ENCODE data around the gene SLC4A2. TPM values are rescaled to one million over a fixed set of nuclear protein-coding genes. Genes with fewer than 3 reads are reported as not detected.

Gene SLC4A2
- total RNA-seq, 1 donor from 2014 or later, result 128 TPM

DNA sequence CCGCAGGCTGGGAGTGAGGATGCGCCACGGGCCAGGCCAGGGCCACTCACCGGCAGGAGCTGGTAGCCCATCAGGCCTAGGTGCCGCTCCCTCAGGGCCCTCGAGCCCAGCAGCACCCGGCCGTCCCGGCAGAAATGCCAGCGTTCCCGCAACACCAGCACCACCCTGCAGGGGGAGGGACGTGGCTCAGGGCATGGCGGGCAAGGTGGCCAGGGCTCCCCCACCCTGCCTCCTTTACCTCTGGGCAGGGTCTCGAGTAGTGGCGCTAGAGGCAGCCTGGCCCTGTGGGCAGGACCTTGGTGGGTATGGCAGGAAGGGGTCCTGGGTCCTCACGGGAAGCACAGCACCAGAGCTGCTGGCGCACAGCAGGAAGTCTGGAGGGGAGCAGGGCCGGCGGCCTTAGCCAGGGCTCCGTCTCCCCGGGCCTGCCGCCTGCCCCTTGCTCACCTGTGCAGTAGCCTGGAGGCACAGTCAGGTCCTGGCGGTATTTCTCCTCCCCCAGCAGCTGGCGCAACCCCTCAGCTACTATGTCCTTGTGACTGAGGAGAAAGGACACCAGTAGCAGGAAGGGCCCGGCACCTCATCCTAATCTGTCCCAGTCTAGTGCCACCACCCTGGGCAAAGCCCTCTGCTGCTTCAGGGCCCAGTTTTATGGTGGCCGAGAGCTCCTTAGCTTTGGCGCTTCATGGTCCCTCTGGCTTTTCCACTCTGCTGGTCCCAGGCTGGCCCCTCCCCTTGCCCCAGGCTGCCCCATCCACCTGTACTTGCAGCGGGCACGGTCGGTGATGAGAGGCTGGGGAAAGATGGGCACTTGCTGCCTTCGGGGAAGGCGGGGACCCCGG, 17.7 kb downstream of the SLC4A2 start:
- no peak overlapping the region for H3K27ac Mint-ChIP-seq

DNA sequence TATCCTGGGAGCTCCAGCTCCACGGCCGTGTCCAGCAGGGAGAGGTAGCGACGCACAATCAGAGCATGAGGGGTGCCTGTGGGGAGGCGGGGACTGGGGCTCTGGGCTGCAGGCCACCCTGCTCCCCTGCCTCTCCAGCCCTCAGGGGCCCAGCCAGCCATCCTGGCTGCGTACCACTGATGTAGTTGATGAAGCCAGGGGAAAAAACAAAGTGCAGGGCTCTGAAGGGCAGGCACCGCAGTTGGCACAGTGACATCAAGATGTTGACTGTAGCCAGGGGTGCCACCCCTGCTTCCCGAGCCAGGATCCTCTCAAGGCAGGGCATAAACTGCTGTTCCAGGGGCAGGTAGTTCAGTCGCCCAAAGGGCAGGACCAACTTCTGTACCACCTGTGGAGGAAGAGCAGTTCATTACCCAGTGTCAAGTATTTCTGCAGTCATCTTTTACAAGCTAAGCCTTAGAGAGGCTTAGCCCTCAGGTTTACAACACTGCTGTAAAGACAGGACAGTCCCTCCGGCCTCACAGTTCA, 18.4 kb downstream of the SLC4A2 start:
- intact Hi-C loops (cut with micrococcal nuclease), result no loop called here
- H3K36me3 Mint-ChIP-seq (ENCODE audit: low read depth), result peaks cover 27% of the 10 kb centered on the region
- peaks cover 23% of the 10 kb centered on the region for H3K4me1 Mint-ChIP-seq (ENCODE audit: low read depth)
- H3K4me3 Mint-ChIP-seq, result peak overlapping the region; percentile 81
- DNase-seq (ENCODE audit: low spot score), result no peak
- no peaks in the 10 kb centered on the region for H3K9me3 Mint-ChIP-seq
- H3K27ac Mint-ChIP-seq, result peak overlapping the region; percentile 79
- no peaks in the 10 kb centered on the region for H3K27me3 Mint-ChIP-seq (ENCODE audit: insufficient read depth)

More for the DNA sequence above, 17.7 kb downstream of the SLC4A2 start:
- H3K27me3 Mint-ChIP-seq (ENCODE audit: insufficient read depth), result no peaks in the 10 kb centered on the region
- DNase-seq (ENCODE audit: low spot score), result no peak
- peaks cover 16% of the 10 kb centered on the region for H3K4me1 Mint-ChIP-seq (ENCODE audit: low read depth)
- H3K36me3 Mint-ChIP-seq (ENCODE audit: low read depth), result peaks cover 27% of the 10 kb centered on the region
- no peaks in the 10 kb centered on the region for H3K9me3 Mint-ChIP-seq
- intact Hi-C loops (cut with micrococcal nuclease), result no loop called here
- no peak overlapping the region for H3K4me3 Mint-ChIP-seq

DNA sequence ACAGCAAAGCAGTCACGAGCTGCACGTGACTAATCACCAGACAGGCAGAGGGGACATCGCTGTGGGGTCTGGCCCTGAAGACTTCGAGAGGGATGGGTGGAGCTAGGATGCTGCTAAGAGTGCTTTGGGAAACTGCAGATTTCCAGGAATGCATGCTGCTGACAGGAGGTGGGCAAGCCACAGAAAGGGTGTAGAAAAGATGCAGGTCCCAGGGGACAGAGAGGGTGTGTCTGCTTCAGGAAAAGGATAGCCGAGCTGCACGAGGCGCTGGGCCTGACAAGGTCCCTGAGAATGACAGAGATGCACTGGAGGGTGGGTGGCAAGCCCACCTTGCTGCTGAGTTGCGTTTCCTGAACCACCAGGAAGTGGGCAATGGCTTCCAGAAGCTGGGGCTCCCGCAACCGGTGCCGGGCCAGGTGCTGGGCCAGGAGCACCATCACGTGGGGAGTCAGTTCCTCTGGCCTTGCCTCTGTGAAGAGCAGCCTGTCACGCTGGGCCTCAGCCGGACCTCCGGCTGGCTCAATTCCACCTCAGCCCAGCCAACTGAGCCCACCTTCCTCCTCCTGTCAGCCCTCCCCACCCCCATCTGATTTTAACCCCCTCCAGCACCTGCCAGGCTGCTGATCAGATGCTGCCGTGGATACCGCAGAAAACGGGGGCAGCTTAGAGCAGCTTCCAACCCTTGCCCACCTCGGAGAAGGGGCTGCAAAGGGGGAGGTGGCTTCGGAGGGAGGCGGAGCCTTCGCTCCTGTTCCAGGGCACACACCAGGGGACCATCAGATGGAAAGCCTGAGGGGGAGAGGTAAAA, 19.0 kb downstream of the SLC4A2 start:
- no peaks in the 10 kb centered on the region for H3K9me3 Mint-ChIP-seq
- H3K27me3 Mint-ChIP-seq (ENCODE audit: insufficient read depth), result no peaks in the 10 kb centered on the region
- H3K36me3 Mint-ChIP-seq (ENCODE audit: low read depth), result peaks cover 28% of the 10 kb centered on the region
- intact Hi-C loops (cut with micrococcal nuclease), result no loop called here
- DNase-seq (ENCODE audit: low spot score), result no peak
- H3K4me1 Mint-ChIP-seq (ENCODE audit: low read depth), result peaks cover 26% of the 10 kb centered on the region
- peak overlapping the region; percentile 92 for H3K4me3 Mint-ChIP-seq
- H3K27ac Mint-ChIP-seq, result peak overlapping the region; percentile 79

DNA sequence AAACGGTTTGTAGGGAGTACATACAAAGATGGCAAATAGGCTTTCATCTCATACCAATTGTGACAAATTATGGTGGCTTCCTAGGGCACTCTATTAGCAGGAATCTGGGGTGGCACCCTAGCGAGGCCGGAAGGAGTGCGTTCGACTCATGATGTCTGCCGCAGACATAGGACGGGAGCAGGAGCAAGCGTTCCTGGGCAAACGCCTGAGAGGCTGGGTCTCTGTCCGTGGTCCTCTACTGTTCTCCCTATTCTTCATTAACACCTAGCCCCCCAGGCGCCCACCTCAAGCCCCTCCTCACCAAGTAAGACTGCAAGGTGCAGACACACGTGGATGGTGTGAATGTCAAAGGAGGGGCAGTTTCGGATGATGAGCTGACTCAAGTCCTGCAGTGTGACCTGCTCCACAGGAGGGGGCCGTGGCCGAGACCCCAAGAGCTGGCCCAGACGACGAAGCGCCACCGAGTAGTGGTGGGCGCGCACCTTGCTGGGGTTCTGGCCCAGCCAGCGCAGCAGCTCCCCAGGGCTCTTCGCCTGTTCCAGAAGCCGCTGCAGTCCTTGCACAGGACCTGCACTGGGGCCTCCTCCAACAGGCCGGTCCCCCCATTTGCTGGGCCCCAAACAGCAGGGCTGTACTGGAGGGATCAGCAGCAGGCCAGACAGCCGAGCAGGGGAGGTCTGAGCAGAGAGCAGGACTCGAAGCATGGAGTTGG, 20.0 kb downstream of the SLC4A2 start:
- peaks cover 27% of the 10 kb centered on the region for H3K36me3 Mint-ChIP-seq (ENCODE audit: low read depth)
- H3K4me3 Mint-ChIP-seq, result peak overlapping the region; percentile 92
- H3K27me3 Mint-ChIP-seq (ENCODE audit: insufficient read depth), result peaks cover under 1% of the 10 kb centered on the region
- intact Hi-C loops (cut with micrococcal nuclease), result no loop called here
- peaks cover 32% of the 10 kb centered on the region for H3K4me1 Mint-ChIP-seq (ENCODE audit: low read depth)
- no peaks in the 10 kb centered on the region for H3K9me3 Mint-ChIP-seq
- peak overlapping the region; percentile 88 for H3K27ac Mint-ChIP-seq
- DNase-seq (ENCODE audit: low spot score), result no peak

DNA sequence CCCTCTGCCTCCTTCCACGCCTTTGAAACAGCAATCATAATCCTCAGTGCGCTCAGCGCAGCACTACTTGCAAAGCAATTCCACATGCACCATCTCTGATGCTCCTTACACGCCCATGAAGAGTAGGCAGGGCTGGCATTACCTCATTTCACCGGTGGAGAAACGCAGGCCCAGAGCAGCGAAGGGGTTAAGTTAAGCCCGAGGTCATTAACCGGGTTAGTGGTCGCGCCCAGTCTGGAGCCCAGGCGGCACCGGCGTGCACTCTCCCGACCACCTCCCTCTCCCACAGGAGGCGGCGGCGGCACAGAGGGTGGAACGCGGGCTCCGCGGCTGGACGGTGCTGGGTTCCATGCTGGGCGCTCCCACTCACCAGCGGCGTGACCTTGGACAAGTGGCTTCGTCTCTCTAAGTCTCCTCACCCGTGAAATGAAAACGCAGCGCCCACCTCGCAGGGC, 20.7 kb downstream of the SLC4A2 start:
- peaks cover 6% of the 10 kb centered on the region for H3K27me3 Mint-ChIP-seq (ENCODE audit: insufficient read depth)
- DNase-seq (ENCODE audit: low spot score), result no peak
- peak overlapping the region; percentile 88 for H3K27ac Mint-ChIP-seq
- H3K4me3 Mint-ChIP-seq, result peak overlapping the region; percentile 92
- H3K36me3 Mint-ChIP-seq (ENCODE audit: low read depth), result peaks cover 23% of the 10 kb centered on the region
- H3K9me3 Mint-ChIP-seq, result no peaks in the 10 kb centered on the region
- intact Hi-C loops (cut with micrococcal nuclease), result loop anchor here (1.0 to 10.0 kb wide), 8 partner anchors 22 to 1455 kb away; partner anchors contain the start of genes ABCB8, ACTR3C, LRRC61 and NUB1
- H3K4me1 Mint-ChIP-seq (ENCODE audit: low read depth), result peaks cover 36% of the 10 kb centered on the region

DNA sequence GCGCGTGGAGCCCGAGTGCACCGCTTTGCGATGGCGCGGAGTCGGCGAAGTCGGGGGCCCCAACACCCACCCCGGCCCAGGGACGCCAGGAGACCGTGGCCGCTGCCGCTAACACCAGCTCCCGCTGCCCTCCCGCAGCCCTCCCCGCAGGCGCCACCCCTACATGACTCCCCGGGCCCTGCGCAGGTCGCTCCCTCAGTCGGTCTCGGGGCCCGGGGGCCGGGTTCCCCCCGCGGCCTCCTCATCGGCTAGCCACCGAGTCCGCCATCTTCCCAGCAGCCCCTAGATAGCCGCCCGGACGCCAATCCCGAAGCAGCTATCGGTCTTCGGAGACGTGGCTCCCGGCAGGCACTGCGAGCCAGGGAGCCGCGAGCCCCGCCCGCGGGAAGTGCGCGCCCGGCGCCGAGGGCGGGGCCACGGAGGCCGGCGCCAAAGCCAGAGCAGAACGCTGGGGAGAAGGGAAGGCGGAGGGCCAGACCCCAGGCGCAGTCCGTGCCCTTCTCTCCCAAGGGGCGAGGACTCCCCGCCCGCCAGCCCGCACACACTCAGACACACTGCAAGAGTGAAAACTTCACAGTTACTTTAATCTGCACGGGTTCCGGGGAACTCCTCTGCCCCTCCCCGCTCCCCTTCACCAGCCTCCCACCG, 21.3 kb downstream of the SLC4A2 start, which contains the start of gene FASTK:
TSS of gene FASTK (minus strand) at position 288 of the 648 bp plus-strand sequence. CDS start at position 245, 43 bp downstream.
- H3K4me3 Mint-ChIP-seq, result peak within 1 kb of the TSS; percentile 95
- H3K27ac Mint-ChIP-seq, result peak within 1 kb of the TSS; percentile 88
- H3K9me3 Mint-ChIP-seq, result no peaks in the 10 kb centered on the region
- DNase-seq (ENCODE audit: low spot score), result peak; percentile 88
- intact Hi-C loops (cut with micrococcal nuclease), result loop anchor here (1.0 to 10.0 kb wide), 8 partner anchors 22 to 1456 kb away; partner anchors contain the start of genes ABCB8, ACTR3C, LRRC61 and NUB1
- H3K36me3 Mint-ChIP-seq (ENCODE audit: low read depth), result peaks cover 20% of the 10 kb centered on the region
- peaks cover 10% of the 10 kb centered on the region for H3K27me3 Mint-ChIP-seq (ENCODE audit: insufficient read depth)
- peaks cover 42% of the 10 kb centered on the region for H3K4me1 Mint-ChIP-seq (ENCODE audit: low read depth)

DNA sequence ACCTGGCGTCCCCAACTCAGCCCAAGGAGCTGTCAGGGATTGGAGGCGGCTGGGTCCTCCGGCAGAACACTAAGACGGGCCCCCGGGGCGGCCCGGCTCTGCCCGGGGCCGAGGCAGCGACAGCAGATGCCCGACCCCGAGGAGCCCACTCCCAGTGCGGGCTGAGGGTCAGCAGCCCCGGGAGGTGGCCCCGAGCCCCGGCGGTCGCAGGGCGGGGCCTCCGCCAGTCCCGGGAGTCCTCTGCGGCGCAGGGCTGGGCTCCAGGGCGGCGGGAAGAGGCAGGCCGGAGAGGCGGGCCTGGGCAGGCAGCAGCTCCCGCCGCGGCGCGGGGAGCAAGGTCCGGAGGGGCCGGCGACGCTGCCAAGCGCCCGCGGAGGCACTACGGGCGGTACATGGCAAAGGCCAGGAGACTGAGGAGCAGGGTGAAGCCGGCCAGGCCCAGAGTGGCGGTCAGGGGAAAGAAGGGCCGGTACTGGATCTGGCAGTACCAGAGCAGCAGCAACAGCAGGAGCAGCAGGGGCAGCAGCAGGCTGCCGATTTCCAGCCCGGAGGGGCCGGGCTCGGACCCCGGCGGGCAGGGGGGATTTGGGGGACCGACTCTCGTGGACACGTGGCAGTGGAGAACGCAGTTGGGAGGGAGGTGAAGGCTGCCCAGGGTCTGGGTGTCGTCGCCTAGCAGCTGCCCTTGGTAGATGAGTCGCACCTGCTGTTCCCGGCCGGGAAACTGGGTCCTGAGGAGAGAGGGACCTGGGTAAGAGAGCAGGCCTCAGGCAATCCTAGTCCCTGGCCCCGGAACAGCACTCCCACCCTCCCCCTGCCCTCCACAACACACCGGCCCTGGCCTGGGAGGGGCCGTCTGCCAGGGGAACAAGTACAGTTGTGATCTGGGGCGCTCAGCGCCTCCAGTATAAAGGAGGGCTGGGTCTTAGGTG, 22.0 kb downstream of the SLC4A2 start:
- peaks cover 12% of the 10 kb centered on the region for H3K27me3 Mint-ChIP-seq (ENCODE audit: insufficient read depth)

DNA sequence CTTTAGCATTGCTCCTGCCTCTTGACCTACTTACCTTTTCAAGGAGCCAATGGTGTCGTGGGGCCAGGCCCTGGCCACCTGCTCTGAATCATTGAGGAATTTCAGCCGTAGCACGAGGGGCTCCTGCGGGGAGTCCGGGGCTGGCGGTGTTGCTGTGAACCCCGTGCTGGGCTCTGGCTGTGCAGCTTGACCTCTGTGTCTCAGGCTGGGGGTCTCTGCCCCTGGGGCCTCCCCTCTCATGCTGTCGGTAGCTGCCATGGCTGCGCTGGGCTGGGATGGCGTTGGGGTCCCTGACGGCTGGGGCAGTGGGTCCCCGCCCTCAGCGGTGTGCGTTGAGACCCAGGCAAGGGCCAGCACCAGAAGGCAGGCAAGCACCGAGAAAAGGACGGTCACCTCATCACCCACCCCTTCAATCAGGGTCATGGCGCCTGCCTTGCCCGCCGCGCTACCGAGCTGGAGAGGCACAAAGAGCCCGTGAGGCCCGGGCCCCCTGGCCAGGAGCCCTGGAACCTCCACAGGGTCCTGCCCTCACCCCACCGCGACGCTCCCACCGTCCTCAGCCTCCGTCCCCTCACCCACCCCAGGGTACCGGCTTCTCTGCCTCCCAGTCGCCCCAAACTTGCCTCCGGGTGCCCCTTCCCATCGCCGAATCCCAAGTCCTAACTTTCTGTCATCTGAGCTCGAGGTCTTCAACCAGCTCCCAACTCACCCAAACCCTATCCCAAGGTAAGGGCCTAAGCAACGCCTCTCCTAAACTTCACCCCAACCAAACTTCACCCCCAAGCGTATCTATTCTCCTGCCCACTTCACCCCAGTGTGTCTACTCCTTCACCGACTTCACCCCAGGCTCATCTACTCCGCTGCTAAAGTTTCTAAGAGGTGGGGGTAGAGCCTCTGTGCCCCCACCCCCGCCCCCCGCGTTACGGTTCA, 23.0 kb downstream of the SLC4A2 start:
- peaks cover 45% of the 10 kb centered on the region for H3K4me1 Mint-ChIP-seq (ENCODE audit: low read depth)
- no peaks in the 10 kb centered on the region for H3K9me3 Mint-ChIP-seq
- H3K4me3 Mint-ChIP-seq, result peak overlapping the region; percentile 95
- no peak for DNase-seq (ENCODE audit: low spot score)
- H3K36me3 Mint-ChIP-seq (ENCODE audit: low read depth), result peaks cover 13% of the 10 kb centered on the region
- peaks cover 12% of the 10 kb centered on the region for H3K27me3 Mint-ChIP-seq (ENCODE audit: insufficient read depth)
- intact Hi-C loops (cut with micrococcal nuclease), result loop anchor here (1.0 to 10.0 kb wide), 7 partner anchors 105 to 1458 kb away; partner anchors contain the start of genes ABCF2, ACTR3C, CHPF2 and LRRC61
- peak overlapping the region; percentile 86 for H3K27ac Mint-ChIP-seq

More for the DNA sequence above, 22.0 kb downstream of the SLC4A2 start:
- no peak overlapping the region for H3K27ac Mint-ChIP-seq
- no peaks in the 10 kb centered on the region for H3K9me3 Mint-ChIP-seq
- H3K4me3 Mint-ChIP-seq, result peak overlapping the region; percentile 95
- H3K4me1 Mint-ChIP-seq (ENCODE audit: low read depth), result peaks cover 45% of the 10 kb centered on the region
- no peak for DNase-seq (ENCODE audit: low spot score)
- H3K36me3 Mint-ChIP-seq (ENCODE audit: low read depth), result peaks cover 13% of the 10 kb centered on the region
- intact Hi-C loops (cut with micrococcal nuclease), result loop anchor here (2.0 to 10.0 kb wide), 5 partner anchors 63 to 1457 kb away; partner anchors contain the start of genes ACTR3C, LRRC61 and NUB1

DNA sequence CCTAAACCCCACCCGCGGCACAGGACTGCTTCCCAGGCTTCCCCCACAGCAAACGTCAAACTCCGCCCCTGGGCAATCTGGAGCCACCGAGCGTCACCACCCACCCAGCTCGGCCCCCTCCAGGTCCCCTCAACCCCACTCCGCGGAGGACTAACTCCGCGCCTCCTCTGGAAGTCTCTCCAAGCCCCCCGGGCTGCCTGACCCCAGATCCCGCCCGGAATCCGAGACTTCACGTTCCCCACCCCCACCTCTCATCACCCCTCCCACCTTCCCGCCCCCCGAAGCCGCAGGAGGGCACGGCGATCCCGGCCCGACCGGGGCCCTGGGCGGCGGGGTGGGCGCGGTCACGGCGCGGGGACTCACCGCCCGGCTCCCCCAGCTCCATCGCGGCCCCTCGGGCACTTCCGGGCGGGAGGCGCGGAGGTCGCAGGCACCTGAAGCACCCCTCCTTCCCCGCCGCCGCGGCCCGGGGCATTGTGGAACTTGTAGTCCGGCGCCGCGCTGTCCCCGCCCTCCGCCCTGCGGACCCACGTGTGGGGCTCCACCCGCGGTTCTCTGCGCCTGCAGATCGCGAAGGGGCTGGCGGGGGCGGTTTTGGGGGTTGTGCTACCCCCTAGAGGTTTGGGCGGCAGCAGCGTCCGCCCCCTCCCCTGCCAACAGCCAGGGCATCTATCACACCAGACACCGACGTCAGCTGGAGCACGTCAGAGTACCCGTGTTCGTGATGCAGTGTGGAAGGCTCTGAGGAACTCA, 23.9 kb downstream of the SLC4A2 start, which contains the start of gene TMUB1:
TSS of gene TMUB1 (minus strand) at position 423 of the 753 bp plus-strand sequence. CDS start 930 bp downstream, outside the sequence.
- Mint-ChIP-seq H3K27me3 (ENCODE audit: insufficient read depth) (peaks cover 15% of the 10 kb centered on the region), H3K4me3 (peak within 1 kb of the TSS; percentile 95), H3K9me3 (no peaks in the 10 kb centered on the region), H3K27ac (peak within 1 kb of the TSS; percentile 86), H3K4me1 (ENCODE audit: low read depth) (peaks cover 40% of the 10 kb centered on the region), H3K36me3 (ENCODE audit: low read depth) (peaks cover 11% of the 10 kb centered on the region)
- DNase-seq (ENCODE audit: low spot score), result peak; percentile 82
- intact Hi-C loops (cut with micrococcal nuclease), result loop anchor here (1.0 to 10.0 kb wide), 7 partner anchors 106 to 1458 kb away; partner anchors contain the start of genes ABCF2, ACTR3C, CHPF2 and LRRC61
